K562 (cell line): ENCODE measurements around the gene PLTP. TPM values are rescaled to one million over a fixed set of nuclear protein-coding genes. Genes with fewer than 3 reads are reported as not detected.

Source experiments
- CBFA2T2 ChIP-seq: fragments of 450-650 bp; conservative IDR thresholded peaks from 2 replicates; pipeline ENCODE4 v1.6.1; 2017; ENCODE audit warnings: mild to moderate bottlenecking
- CBFA2T3 ChIP-seq: fragments of 450-650 bp; IDR thresholded peaks from 2 replicates; pipeline ENCODE4 v1.6.1; 2017
- EP400 ChIP-seq: fragments of 450-650 bp; IDR thresholded peaks from 2 replicates; pipeline ENCODE4 v1.6.1; 2017; ENCODE audit warnings: antibody characterized with exemption, mild to moderate bottlenecking, moderate library complexity
- FOS ChIP-seq: IDR thresholded peaks from 3 replicates; pipeline ENCODE4 v1.6.1; 2011; ENCODE audit not compliant: insufficient read length; ENCODE audit errors: extremely low read depth
- HDAC1 ChIP-seq, 2 experiments: fragments of 450-650 bp; IDR thresholded peaks; 2 replicates each; pipeline ENCODE4 v1.6.1; 2016 to 2017; ENCODE audit warnings: inconsistent platforms in 1 of 2, mild to moderate bottlenecking in 1 of 2, moderate library complexity in 1 of 2
- HDAC2 ChIP-seq: fragments of 450-650 bp; IDR thresholded peaks from 2 replicates; pipeline ENCODE4 v1.6.1; 2016; ENCODE audit warnings: mild to moderate bottlenecking
- JUN ChIP-seq, 2 experiments: sonication (generic) in 1 of 2; formaldehyde crosslinking in 1 of 2; IDR thresholded peaks; 2 replicates each; pipeline versions ENCODE4 v1.6.1 to v1.8.0; 2012 to 2022; ENCODE audit warnings: borderline replicate concordance in 2 of 2, mild to moderate bottlenecking in 2 of 2, improper control_type of control experiment in 1 of 2, low read depth in 1 of 2, low read length in 1 of 2, missing genetic modification reagents in 1 of 2
- MAFF ChIP-seq: IDR thresholded peaks from 2 replicates; pipeline ENCODE4 v1.6.1; 2012; ENCODE audit warnings: low read length, improper control_type of control experiment
- MYNN ChIP-seq, 2 experiments: sonication (generic); formaldehyde crosslinking in 1 of 2; IDR thresholded peaks; 2 replicates each; pipeline versions ENCODE4 v1.5.0 to v1.6.1; 2016 to 2020; ENCODE audit warnings: antibody characterized with exemption in 1 of 2, missing genetic modification reagents in 1 of 2
- PKNOX1 ChIP-seq: fragments of 450-650 bp; IDR thresholded peaks from 2 replicates; pipeline ENCODE4 v1.6.1; 2016
- ZMIZ1 ChIP-seq, 2 experiments: fragments of 150-350 bp in 1 of 2; IDR thresholded peaks; 2 replicates each; pipeline ENCODE4 v1.6.1; 2012 to 2016; ENCODE audit warnings: low read depth in 2 of 2, low read length in 2 of 2, mild to moderate bottlenecking in 1 of 2, moderate library complexity in 1 of 2
- ZNF609 ChIP-seq: sonication (generic); formaldehyde crosslinking; IDR thresholded peaks from 2 replicates; pipeline ENCODE4 v1.8.1; 2023; ENCODE audit warnings: missing genetic modification reagents, mild to moderate bottlenecking, borderline replicate concordance
- polyA plus RNA-seq, 8 experiments: library from polyadenylated mRNA; depleted of rRNA in 4 of 8; stranded (reverse) in 5 of 8; unstranded in 3 of 8; fragments of >200 nt; fragmentation: Nextera tagmentation in 2 of 8; fragmentation: Illumina TruSeq in 1 of 8; extraction: Ambion mirVana in 2 of 8; extraction: Trizol in 1 of 8; gene quantifications; 2 replicates each; pipeline versions ENCODE4 v1.2.1 to v1.2.3, GENCODE V29; 2011 to 2014; ENCODE audit warnings: inconsistent platforms in 1 of 8, missing spikeins in 1 of 8
- total RNA-seq, 7 experiments: library from RNA; depleted of rRNA in 6 of 7; stranded (reverse); fragments of >200 nt in 6 of 7; fragmentation: Illumina TruSeq in 2 of 7; extraction: Trizol in 2 of 7; gene quantifications; 2 replicates each; pipeline versions ENCODE4 v1.2.1 to v1.2.3, GENCODE V29; 2011 to 2021; ENCODE audit warnings: low replicate concordance in 1 of 7
- TF ChIP-seq, protein P1 (sequence below): fragments of 450-650 bp; IDR thresholded peaks from 2 replicates; pipeline ENCODE4 v1.6.1; 2016; ENCODE audit warnings: low read depth, mild to moderate bottlenecking, moderate library complexity
- TF ChIP-seq, protein P2 (sequence below): sonication (generic); formaldehyde crosslinking; IDR thresholded peaks from 2 replicates; pipeline ENCODE4 v1.8.1; 2022; ENCODE audit warnings: missing genetic modification reagents

The PLTP gene
- total and polyA plus RNA-seq, 9 of the 15 experiments (the other 6 are each of a cell fraction or from before 2014, with no cell fraction given) = 2.8 to 29.3 (median 17.6) TPM

- 0 out of 4 replicates have a peak, but pooled peaks of 1 of the 2 experiments have one; percentile 60 for TF ChIP-seq ZMIZ1 (IDR thresholded peaks at IDR 0.05; ENCODE audit: low read depth in 2 of 2, low read length in 2 of 2)
- peak; percentile 52 for TF ChIP-seq CBFA2T3
- TF ChIP-seq JUN (IDR thresholded peaks at IDR 0.05; ENCODE audit: borderline replicate concordance, low read depth, low read length) = peak; percentile 94
- TF ChIP-seq JUN (CRISPR knock-in tag; IDR thresholded peaks at IDR 0.05; ENCODE audit: borderline replicate concordance) = no peak
- peak in 1 of 2 experiments; percentile 74; a peak in 1 of 4 replicates for TF ChIP-seq HDAC1 (IDR thresholded peaks at IDR 0.05)
- TF ChIP-seq FOS = peak; percentile 39
- TF ChIP-seq, protein P1, sequence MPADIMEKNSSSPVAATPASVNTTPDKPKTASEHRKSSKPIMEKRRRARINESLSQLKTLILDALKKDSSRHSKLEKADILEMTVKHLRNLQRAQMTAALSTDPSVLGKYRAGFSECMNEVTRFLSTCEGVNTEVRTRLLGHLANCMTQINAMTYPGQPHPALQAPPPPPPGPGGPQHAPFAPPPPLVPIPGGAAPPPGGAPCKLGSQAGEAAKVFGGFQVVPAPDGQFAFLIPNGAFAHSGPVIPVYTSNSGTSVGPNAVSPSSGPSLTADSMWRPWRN = no peak
- 0 out of 2 replicates have a peak, but pooled peaks have one; percentile 7 for TF ChIP-seq CBFA2T2
- peak; percentile 59; the same call in 1 of the 2 replicates for TF ChIP-seq MYNN (IDR thresholded peaks at IDR 0.05)
- TF ChIP-seq MYNN (CRISPR knock-in tag; IDR thresholded peaks at IDR 0.05) = no peak
- TF ChIP-seq, protein P2, sequence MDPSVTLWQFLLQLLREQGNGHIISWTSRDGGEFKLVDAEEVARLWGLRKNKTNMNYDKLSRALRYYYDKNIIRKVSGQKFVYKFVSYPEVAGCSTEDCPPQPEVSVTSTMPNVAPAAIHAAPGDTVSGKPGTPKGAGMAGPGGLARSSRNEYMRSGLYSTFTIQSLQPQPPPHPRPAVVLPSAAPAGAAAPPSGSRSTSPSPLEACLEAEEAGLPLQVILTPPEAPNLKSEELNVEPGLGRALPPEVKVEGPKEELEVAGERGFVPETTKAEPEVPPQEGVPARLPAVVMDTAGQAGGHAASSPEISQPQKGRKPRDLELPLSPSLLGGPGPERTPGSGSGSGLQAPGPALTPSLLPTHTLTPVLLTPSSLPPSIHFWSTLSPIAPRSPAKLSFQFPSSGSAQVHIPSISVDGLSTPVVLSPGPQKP (CRISPR knock-in tag) = no peak
- peak; percentile 78 for TF ChIP-seq PKNOX1
- TF ChIP-seq MAFF = peak; percentile 89
- TF ChIP-seq ZNF609 (CRISPR knock-in tag) = no peak
- TF ChIP-seq HDAC2 = 0 out of 2 replicates have a peak, but pooled peaks have one; percentile 50
- TF ChIP-seq EP400 = peak; percentile 44
Measured at GRCh38 chr20:45944151-45944964, 32.4 kb upstream of the PLTP start (continued).
